H1 (cell line): ENCODE data around the gene ZIC1.
A peak's percentile ranks its signal among the peaks of the same experiment; 100 is the strongest.

Experiments used
- BACH1 ChIP-seq: IDR thresholded peaks from 2 replicates; pipeline ENCODE4 v1.6.1; 2012; ENCODE audit warnings: low read length, improper control_type of control experiment
- KDM1A ChIP-seq: fragments of 200-600, 300-600 bp; sonication (generic); IDR thresholded peaks from 2 replicates; pipeline ENCODE4 v1.7.1; 2016; ENCODE audit warnings: mild to moderate bottlenecking, low read length, borderline replicate concordance
- POLR2A ChIP-seq, 2 experiments: IDR thresholded peaks; 1 replicate in 1 of 2; 2 replicates in 1 of 2; pipeline ENCODE4 v1.6.1; 2011; ENCODE audit warnings: low read depth in 2 of 2, low read length in 2 of 2, mild to moderate bottlenecking in 2 of 2; ENCODE audit errors: control extremely low read depth in 1 of 2
- RAD21 ChIP-seq, 2 experiments: IDR thresholded peaks in 1 of 2; conservative IDR thresholded peaks in 1 of 2; 2 replicates each; pipeline ENCODE4 v1.6.1; 2011; ENCODE audit warnings: low read depth in 2 of 2, low read length in 2 of 2, improper control_type of control experiment in 1 of 2, inconsistent platforms in 1 of 2, mild to moderate bottlenecking in 1 of 2, moderate library complexity in 1 of 2
- RXRA ChIP-seq: IDR thresholded peaks from 2 replicates; pipeline ENCODE4 v1.6.1; 2011; ENCODE audit warnings: low read depth, mild to moderate bottlenecking, low read length, moderate library complexity; ENCODE audit not compliant: insufficient read depth
- ZNF274 ChIP-seq: IDR thresholded peaks from 2 replicates; pipeline ENCODE4 v1.7.0; 2012; ENCODE audit warnings: low read length, borderline replicate concordance; ENCODE audit errors: extremely low read depth

GRCh38 chr3:147385059-147386012 is 23.8 kb upstream of the ZIC1 start:
- TF ChIP-seq RXRA (no peak), ZNF274 (no peak), RAD21 (IDR thresholded peaks at IDR 0.05 in 1 of 2, conservative IDR thresholded peaks at IDR 0.05 in 1 of 2; ENCODE audit: low read depth in 2 of 2, low read length in 2 of 2) (0 out of 4 replicates have a peak, but pooled peaks of 1 of the 2 experiments have one; percentile 1), BACH1 (no peak), KDM1A (no peak), POLR2A (IDR thresholded peaks at IDR 0.05; ENCODE audit: control extremely low read depth in 1 of 2, low read depth in 2 of 2, low read length in 2 of 2) (no peak)
